HG03095 (cell line): Measurements from ENCODE around the gene TACO1.

Experiments
- ATAC-seq: cut with Tn5 transposase; IDR thresholded peaks from one replicate; pipeline ENCODE4 v1.9.1; 2021; ENCODE audit warnings: moderate library complexity; ENCODE audit not compliant: unreplicated experiment

The TACO1 gene

GRCh38 chr17:63598281-63598680 lies 2.4 kb upstream of the TACO1 start:
- ATAC-seq, result no peak

- ATAC-seq, result no peak
Measured at GRCh38 chr17:63601439-63602371, 1.0 kb downstream of the TACO1 start.

DNA sequence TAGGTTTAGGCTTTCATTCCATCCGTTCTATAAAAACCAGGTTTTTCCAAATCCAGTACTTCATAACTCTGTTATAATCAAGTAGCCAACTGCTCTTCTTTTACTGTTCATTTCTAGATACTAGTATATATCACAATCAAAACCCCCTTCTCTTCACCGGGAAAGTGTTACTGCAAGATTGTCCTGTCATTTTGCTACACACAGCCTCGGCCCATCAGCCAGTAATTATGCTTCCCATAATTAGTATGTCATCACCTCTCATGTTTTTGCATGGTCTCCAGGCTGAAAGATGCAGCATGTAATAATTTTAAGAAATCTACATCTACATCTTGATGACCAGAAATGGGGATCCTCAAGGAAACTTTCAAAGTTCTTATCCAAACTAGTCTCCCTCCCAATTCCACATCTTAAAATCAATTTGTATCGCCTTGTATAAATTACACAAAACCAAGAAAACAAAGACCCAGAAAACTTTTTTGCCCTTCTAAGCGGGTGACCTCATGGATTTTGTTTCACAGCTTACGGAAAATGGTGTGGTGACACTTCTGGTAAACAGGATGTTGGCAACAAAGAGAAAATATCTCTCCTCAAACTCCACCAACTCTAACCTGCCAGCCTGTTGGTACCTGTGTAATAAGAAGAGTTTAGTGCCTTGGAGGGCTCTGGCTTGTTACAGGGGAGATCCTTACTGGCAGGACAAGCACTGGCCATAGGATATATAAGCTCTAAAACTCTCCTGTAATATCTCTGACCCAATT lies 9.3 kb downstream of the TACO1 start:
- no peak for ATAC-seq

GRCh38 chr17:63610854-63611253 lies 10.2 kb downstream of the TACO1 start:
- ATAC-seq, result no peak

DNA sequence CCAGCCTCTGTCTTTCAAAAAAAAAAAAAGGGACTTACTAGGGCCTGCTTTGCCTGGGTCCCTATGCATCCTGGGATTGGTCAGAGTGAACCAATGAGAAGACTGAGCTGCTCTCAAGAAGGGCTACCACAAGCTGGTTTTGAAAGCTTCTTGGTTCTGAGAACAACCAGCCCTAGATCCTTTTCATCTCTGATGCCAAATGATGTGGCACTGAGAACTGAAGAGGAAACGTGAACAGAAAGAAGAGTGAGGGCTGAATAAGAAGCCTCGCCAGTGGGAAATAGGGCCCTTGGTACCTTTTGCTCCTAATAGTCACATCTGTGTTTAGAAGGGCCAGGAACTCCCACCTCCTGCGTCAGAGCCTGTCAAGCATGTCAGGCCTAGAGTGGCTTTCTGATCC lies 10.7 kb downstream of the TACO1 start:
- ATAC-seq, result no peak

DNA sequence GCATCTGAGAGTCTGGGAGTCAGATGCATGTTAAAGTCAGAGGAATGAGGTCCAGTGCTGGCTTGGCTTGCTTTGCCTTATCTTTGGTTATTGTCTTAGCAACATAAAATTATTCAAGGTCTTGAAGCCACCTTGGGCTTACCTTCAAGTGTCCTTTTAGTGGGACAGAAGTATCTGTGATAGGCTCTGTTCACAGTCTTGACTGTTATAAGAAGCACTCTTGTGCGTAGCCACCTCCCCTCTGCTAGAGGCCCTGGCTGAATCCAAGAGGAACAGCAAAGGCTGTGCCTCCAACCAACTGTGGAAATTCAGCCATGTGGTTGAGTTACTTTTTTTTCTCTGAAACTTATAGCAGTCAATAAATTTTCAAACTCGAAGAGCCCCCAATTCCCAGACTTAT lies 13.0 kb downstream of the TACO1 start:
- no peak for ATAC-seq

DNA sequence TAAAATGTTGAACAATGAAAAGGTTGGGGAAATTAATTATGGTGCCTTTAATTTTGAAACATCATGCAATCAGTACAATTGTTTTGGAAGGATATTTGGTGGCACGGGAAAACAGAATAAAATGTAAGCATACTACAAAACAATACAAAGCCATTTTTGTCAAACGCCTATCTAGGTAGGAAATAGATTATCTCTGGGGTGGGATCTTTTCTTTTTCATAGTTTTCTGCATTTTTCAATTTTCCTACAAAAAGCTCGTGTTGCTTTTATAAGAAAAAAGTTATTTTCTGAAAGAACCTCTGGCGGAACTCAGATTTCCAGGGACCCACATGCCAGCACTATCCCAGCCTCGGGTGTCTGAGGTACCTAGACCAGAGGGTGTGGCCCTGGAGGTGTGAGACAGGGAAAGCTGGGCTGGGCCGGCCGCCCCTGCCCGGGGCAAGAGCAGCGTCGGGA lies 20.6 kb downstream of the TACO1 start:
- ATAC-seq, result no peak

- peak; percentile 94 for ATAC-seq
Measured at GRCh38 chr17:63621684-63622573, 21.2 kb downstream of the TACO1 start, which contains the start of gene MAP3K3. Gene MAP3K3 (plus strand): TSS chr17:63622417. CDS start chr17:63622760, 343 bp downstream.

DNA sequence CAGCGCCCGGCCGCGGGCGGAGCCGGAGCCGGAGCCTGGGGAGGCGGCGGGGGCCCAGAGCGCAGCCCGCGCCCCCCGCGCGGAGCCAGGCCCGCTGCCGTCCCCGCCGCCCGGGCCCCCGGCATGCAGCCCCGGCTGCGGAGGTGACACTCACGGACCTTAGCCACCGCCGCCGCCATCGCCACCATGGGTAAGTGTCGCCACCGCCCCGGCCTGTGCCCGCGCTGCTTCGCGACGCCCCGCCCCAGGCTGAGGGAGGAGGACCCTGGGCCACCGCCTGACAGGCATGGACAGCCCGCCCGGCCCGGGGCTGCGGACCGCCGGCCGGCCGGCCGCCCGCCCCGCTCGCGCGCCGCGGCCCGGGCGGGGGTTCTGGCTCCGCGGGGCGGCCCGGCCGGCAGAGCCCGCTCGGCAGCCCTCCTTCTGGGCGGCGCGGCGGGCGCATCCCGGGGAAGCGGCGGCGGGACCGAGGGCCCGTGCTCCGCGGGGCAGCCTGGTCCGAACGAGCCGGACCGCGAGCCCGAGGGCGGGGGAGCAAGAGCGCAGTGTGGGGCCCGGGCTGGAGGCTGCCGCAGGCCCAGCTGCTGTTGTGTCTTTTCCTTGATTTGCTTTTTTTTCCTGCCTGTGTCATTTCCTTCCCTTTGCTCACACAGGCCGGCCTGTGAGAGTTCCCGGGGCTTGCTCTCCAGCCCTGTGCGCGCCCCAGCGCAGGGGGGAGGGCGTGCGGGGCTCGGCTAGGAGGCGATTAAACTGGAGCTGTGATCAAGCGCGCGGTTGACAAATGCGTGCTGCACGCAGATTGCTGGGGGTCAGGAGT lies 22.1 kb downstream of the TACO1 start:
- ATAC-seq, result peak; percentile 20

GRCh38 chr17:63623786-63624530 lies 23.3 kb downstream of the TACO1 start:
- no peak for ATAC-seq

- ATAC-seq, result no peak
Measured at GRCh38 chr17:63624531-63624880, 23.8 kb downstream of the TACO1 start.

- no peak for ATAC-seq
Measured at GRCh38 chr17:63626551-63627180, 26.0 kb downstream of the TACO1 start.

- ATAC-seq, result no peak
Measured at GRCh38 chr17:63629627-63630026, 28.9 kb downstream of the TACO1 start.

DNA sequence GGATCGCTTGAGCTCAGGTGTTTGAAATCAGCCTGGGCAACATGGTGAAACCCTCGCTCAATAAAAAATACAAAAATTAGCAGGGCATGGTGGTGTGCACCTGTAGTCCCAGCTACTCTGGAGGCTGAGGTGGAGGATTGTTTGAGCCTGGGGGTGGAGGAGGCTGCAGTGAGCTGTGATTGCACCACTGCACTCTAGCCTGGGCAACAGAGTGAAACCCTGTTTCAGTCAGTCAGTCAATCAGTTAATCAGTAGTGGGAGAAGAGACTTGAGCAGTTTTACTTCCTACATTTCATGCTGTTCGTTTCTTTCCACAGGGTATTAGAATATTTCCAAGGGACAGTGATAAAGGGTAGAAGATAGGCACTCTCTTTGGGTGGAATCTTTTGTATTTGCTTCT lies 30.4 kb downstream of the TACO1 start:
- no peak for ATAC-seq

DNA sequence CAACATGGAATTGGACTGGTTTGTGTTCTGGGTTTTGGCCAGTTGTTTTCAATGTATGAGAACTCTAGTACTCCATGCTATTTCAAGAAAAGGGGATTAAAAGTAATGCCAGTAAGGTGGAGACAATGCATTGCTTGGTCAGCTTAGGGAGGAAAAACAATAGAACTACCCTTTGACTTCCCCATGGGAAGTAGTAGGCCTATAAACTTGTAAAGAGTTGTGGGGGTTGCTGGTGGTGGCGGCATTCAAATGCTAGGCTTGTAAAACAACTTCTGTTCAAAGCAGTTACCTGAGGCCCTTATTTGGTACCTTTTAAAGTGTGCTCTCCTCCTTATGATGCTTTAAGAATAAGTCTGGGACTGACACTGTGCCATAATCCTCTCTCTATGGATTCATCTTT lies 30.9 kb downstream of the TACO1 start:
- ATAC-seq, result no peak

DNA sequence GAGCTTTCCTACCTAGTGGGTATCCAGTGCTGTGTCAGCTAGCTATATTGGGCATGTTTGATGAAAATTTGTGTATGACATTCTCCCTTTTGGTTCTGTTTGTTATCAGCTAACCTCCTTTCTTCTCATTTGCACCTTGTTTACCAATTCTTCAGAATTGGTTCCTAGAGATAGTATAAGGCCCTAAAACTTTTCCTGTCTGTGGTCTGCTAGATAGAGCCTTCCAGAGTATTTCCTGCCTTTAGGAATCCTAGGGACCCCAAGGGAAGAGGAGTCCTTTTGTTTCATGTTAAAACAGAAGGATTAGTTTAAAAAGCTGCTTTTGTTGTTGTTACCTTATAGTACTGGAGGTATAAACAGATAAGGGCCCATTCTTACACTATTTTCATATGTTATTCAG lies 33.0 kb downstream of the TACO1 start:
- ATAC-seq, result no peak

GRCh38 chr17:63634163-63634562 lies 33.5 kb downstream of the TACO1 start:
- no peak for ATAC-seq

DNA sequence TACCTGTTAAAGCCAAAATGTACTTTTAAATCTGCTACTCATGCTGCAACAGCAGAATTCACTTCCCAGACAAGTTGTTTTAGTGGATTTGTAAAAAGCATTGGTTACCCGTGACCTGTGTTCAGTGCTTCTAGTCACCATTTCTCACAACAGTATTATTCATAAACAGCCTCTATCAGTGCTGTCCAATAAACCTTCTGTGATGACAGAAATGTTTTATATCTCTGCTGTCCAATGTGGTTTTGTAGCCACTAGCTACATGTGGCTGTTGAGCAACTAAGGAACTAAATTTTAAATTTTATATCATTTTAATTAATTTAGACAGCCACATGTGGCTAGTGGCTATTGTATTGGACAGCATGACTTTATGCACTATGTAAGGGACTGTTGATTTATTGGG lies 34.1 kb downstream of the TACO1 start:
- ATAC-seq, result no peak

DNA sequence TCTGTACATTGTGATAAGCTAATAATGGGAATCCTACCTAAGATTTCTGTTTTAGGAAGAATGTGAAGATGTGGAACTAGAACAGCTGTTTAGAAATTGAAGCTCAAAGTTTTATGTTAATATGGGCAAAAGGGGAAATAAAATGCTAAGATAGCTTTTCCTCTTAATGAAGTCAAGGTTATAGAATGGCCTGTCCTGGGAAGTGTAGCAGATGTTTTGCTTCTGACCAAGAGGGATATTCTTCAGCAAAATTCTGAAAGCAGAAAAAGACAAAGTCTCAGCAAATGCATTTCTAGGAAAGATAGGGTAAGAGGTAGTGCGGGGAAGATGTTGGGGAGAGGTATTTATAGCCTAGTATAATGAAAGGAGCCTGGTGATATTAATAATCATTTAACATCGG lies 34.6 kb downstream of the TACO1 start:
- no peak for ATAC-seq
